Smooth muscle cell (in vitro differentiated cells): ENCODE data around the gene DIPK1B. TPM values are rescaled to one million over a fixed set of nuclear protein-coding genes. Genes with fewer than 3 reads are reported as not detected.

Source experiments
- DNase-seq: peaks from one replicate; lab custom pipeline; 2025; ENCODE audit not compliant: unreplicated experiment; lab: John Stamatoyannopoulos, UW
- H2AFZ ChIP-seq: fragments of 200-600 bp; sonication (generic); 2 replicates; pipeline ENCODE4 v1.6.0; 2016; ENCODE audit warnings: antibody characterized with exemption, low read depth, mild to moderate bottlenecking
- H3F3A ChIP-seq: fragments of 200-600 bp; sonication (generic); 2 replicates; pipeline ENCODE4 v1.6.0; 2017; ENCODE audit warnings: antibody characterized with exemption, low read depth
- H3K27ac ChIP-seq: fragments of 200-600 bp; sonication (generic); 2 replicates; pipeline ENCODE4 v1.5.1; 2016; ENCODE audit warnings: low read depth, mild to moderate bottlenecking
- H3K27me3 ChIP-seq: fragments of 200-600 bp; sonication (generic); 2 replicates; pipeline ENCODE4 v1.6.1; 2016; ENCODE audit warnings: low read depth, mild to moderate bottlenecking
- H3K36me3 ChIP-seq: fragments of 200-600 bp; sonication (generic); 2 replicates; pipeline ENCODE4 v1.5.1; 2016; ENCODE audit warnings: low read depth
- H3K4me1 ChIP-seq: fragments of 200-600 bp; sonication (generic); 2 replicates; pipeline ENCODE4 v1.5.1; 2016; ENCODE audit warnings: low read depth
- H3K4me2 ChIP-seq: fragments of 200-600 bp; sonication (generic); 2 replicates; pipeline ENCODE4 v1.6.0; 2016; ENCODE audit warnings: mild to moderate bottlenecking
- H3K4me3 ChIP-seq: fragments of 200-600 bp; sonication (generic); 2 replicates; pipeline ENCODE4 v1.5.1; 2016; ENCODE audit warnings: mild to moderate bottlenecking
- H3K79me2 ChIP-seq: fragments of 200-600 bp; sonication (generic); 2 replicates; pipeline ENCODE4 v1.6.0; 2016; ENCODE audit warnings: low read depth, mild to moderate bottlenecking
- H3K9ac ChIP-seq: fragments of 200-600 bp; sonication (generic); 2 replicates; pipeline ENCODE4 v1.6.0; 2016; ENCODE audit warnings: low read depth
- H3K9me3 ChIP-seq: fragments of 200-600 bp; sonication (generic); replicated peaks from 2 replicates; pipeline ENCODE4 v1.5.1; 2016; ENCODE audit warnings: low read depth
- H4K20me1 ChIP-seq: fragments of 200-600 bp; sonication (generic); 2 replicates; pipeline ENCODE4 v1.6.0; 2016; ENCODE audit warnings: low read depth
- WGBS: methylation state at CpG from one replicate; pipeline ENCODE4 v1.1.7; 2016; ENCODE audit warnings: low lambda C conversion rate; 5-methylcytosine and 5-hydroxymethylcytosine counted together
- polyA plus RNA-seq: library from polyadenylated mRNA; unstranded; fragments of >200 nt; fragmentation: Nextera tagmentation; extraction: Ambion mirVana; gene quantifications from 2 replicates; pipeline ENCODE4 v1.2.1, GENCODE V29; 2016
- total RNA-seq: library from RNA; depleted of rRNA; stranded (reverse); fragments of >200 nt; gene quantifications from 2 replicates; pipeline ENCODE4 v1.2.3, GENCODE V29; 2014
- TF ChIP-seq, protein P1 (sequence below): fragments of 200-600 bp; sonication (generic); IDR thresholded peaks from 2 replicates; pipeline ENCODE4 v1.5.1; 2017; ENCODE audit warnings: borderline replicate concordance, mild to moderate bottlenecking, antibody characterized with exemption; ENCODE audit not compliant: insufficient read depth, poor library complexity, severe bottlenecking

DIPK1B gene
- total and polyA plus RNA-seq, 2 experiments from 2014 or later: 14.6 to 58.5 TPM

DNA sequence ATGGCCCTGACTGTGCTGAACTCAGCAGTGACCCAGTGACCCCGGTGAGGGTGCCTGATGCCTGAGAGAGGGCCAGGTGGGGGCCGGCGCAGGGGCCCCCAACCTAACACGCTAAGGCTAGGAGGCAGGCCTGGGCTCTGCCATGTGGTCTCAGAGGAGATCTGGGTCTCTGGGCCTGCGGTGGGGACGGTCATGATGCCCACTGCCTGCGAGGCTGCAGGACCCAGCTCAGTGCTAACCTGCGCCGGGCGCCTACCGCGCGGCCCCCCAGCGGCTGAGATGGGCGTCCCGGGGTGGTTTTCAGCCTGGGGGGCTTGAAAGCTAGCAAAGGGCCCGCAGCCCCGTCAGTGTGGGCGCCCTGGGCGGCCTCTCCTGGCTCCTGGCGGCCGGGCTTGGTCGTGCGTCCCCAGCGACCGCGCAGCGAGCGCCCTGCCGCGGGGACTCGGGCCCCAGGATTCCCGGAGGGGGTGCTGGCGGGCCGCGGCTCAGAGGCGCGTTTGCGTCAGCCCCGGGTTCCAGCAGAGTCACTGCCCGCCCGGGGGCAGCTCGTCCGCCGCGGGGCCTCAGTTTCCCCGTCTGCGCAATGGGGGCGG, 47.2 kb upstream of the DIPK1B start:
- Histone ChIP-seq H3K4me3 (peak overlapping the region; percentile 51), H3K36me3 (no peaks in the 10 kb centered on the region), H2AFZ (peak overlapping the region; percentile 66), H3K27me3 (no peaks in the 10 kb centered on the region), H3K4me2 (peak overlapping the region; percentile 95), H3K4me1 (no peaks in the 10 kb centered on the region), H3K9me3 (no peaks in the 10 kb centered on the region), H3F3A (no peaks in the 10 kb centered on the region), H3K79me2 (no peaks in the 10 kb centered on the region), H4K20me1 (no peaks in the 10 kb centered on the region), H3K9ac (no peak overlapping the region), H3K27ac (no peak overlapping the region)
- DNase-seq: no peak
- 15% methylated on average over 22 of the region's 49 CpGs for WGBS
- TF ChIP-seq, protein P1, sequence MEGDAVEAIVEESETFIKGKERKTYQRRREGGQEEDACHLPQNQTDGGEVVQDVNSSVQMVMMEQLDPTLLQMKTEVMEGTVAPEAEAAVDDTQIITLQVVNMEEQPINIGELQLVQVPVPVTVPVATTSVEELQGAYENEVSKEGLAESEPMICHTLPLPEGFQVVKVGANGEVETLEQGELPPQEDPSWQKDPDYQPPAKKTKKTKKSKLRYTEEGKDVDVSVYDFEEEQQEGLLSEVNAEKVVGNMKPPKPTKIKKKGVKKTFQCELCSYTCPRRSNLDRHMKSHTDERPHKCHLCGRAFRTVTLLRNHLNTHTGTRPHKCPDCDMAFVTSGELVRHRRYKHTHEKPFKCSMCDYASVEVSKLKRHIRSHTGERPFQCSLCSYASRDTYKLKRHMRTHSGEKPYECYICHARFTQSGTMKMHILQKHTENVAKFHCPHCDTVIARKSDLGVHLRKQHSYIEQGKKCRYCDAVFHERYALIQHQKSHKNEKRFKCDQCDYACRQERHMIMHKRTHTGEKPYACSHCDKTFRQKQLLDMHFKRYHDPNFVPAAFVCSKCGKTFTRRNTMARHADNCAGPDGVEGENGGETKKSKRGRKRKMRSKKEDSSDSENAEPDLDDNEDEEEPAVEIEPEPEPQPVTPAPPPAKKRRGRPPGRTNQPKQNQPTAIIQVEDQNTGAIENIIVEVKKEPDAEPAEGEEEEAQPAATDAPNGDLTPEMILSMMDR: peak; percentile 21

DNA sequence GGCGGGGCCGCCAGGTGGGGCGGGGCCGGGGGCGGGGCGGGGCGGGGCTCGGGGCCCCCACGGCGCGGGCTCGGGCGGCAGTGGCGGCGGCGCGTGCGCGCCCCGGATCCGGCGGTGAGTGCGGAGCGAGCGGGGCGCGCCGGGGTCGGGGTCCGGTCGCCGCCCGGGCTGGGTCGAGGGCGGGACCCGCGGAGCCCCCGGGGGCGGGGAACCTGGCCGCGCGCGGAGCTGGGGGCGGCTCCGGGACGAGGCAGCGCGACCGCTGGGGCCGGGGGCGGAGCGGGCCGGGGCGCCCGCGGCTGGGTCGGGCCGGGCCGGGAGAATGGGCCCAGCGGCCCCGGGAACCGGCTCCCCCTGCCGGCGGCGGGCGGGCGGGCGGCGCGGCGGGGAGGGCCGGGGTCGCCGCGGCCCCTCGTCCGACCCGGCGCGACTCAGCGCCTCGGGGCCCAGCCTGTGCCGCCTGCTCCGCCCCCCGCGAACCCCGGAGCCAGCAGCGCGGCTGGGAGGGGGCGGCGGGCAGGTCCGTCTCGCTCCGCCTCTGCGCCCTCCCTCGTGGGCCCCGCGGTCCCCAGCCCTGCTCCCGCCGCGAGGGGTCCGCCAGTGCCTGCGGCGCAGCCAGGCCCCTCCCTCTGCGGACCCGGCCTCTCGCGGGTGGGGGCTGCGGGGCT, 46.5 kb upstream of the DIPK1B start:
- H3K4me2 ChIP-seq: peak overlapping the region; percentile 95
- DNase-seq: no peak
- WGBS: no CpG with 5 or more reads among the region's 109 CpGs
- H3K27ac ChIP-seq: no peak overlapping the region
- no peaks in the 10 kb centered on the region for H4K20me1 ChIP-seq
- H3K79me2 ChIP-seq: no peaks in the 10 kb centered on the region
- no peak overlapping the region for H2AFZ ChIP-seq
- H3K27me3 ChIP-seq: no peaks in the 10 kb centered on the region
- H3K4me3 ChIP-seq: peak overlapping the region; percentile 51
- TF ChIP-seq, protein P1: no peak
- no peaks in the 10 kb centered on the region for H3F3A ChIP-seq
- no peaks in the 10 kb centered on the region for H3K36me3 ChIP-seq
- no peak overlapping the region for H3K9ac ChIP-seq
- no peaks in the 10 kb centered on the region for H3K9me3 ChIP-seq
- no peaks in the 10 kb centered on the region for H3K4me1 ChIP-seq

DNA sequence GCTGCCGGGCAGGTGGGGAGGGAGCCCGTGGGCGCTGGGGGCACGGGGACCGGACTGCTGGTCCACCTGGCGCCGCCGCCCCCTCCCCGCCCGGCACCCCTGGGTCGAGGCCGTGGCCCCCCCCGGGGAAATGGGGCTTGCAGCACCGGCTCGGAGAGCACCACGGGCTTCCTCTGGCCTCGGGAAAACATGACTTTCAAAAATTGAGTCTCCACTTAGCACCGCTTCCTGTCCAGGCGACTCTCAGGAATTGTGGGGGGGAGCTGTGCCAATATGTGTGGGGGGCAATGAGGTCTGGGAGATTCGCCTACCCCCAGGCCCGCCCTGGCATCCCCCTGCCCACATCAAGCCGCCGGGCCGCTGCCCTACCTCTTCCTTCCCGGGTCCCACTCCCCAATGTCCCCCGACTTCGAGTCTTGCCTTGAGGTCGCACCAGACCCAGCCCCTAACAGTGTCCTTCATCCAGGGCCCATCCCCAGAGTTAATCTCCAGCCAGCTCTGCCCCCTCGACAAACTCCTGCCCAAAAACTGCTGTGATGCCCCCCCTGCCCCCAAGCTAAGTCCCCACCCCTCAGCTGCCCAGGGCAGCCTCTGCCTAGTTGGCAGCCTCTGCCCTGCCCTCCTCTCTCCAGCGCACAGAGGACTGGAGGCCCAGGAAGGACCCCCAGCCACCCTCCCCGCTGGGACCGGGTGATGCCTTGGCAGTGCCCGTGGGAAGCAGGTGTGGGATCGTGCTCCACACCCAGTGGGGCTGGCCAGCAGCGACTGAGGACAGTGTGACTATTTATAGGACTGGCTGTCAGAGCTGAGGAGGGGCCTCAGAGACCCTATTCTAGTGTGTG, 45.8 kb upstream of the DIPK1B start:
- Histone ChIP-seq H2AFZ (no peak overlapping the region), H3K27me3 (no peaks in the 10 kb centered on the region), H3K4me2 (peak overlapping the region; percentile 85), H3K27ac (no peak overlapping the region), H3K9me3 (no peaks in the 10 kb centered on the region), H3K36me3 (no peaks in the 10 kb centered on the region), H3F3A (no peaks in the 10 kb centered on the region), H3K4me3 (peak overlapping the region; percentile 50), H3K9ac (no peak overlapping the region), H3K4me1 (no peaks in the 10 kb centered on the region), H4K20me1 (no peaks in the 10 kb centered on the region), H3K79me2 (no peaks in the 10 kb centered on the region)
- WGBS: 48% methylated on average over 23 of the region's 35 CpGs
- DNase-seq: no peak
- TF ChIP-seq, protein P1: no peak
